HG02798 (cell line): ENCODE data around the gene PURB.
"Not testable (repeated sequence)": the region's sequence is repeated elsewhere in the genome, so short reads cannot be mapped to it uniquely, and the experiment has no call there.

Experiments used
- ATAC-seq: cut with Tn5 transposase; IDR thresholded peaks from one replicate; pipeline ENCODE4 v1.9.1; 2021; ENCODE audit warnings: mild to moderate bottlenecking; ENCODE audit not compliant: unreplicated experiment, poor library complexity

The PURB gene

GRCh38 chr7:44893710-44894234 is 8.4 kb upstream of the PURB start:
- ATAC-seq = no peak

- ATAC-seq = no peak
Observed at GRCh38 chr7:44891791-44892190, 6.5 kb upstream of the PURB start.

GRCh38 chr7:44891372-44891771 is 6.0 kb upstream of the PURB start:
- ATAC-seq = no peak

- no peak for ATAC-seq
Observed at GRCh38 chr7:44889086-44889781, 3.9 kb upstream of the PURB start.

GRCh38 chr7:44887293-44887692 is 2.0 kb upstream of the PURB start:
- no peak for ATAC-seq

GRCh38 chr7:44884621-44885393 is 523 bp downstream of the PURB start:
- peak; percentile 25 for ATAC-seq

GRCh38 chr7:44883961-44884620 is 1.2 kb downstream of the PURB start:
- ATAC-seq = no peak

- no peak for ATAC-seq
Observed at GRCh38 chr7:44882899-44883298, 2.4 kb downstream of the PURB start.

GRCh38 chr7:44881610-44882009 is 3.7 kb downstream of the PURB start:
- no peak for ATAC-seq

GRCh38 chr7:44881066-44881600 is 4.2 kb downstream of the PURB start:
- no peak for ATAC-seq

- no peak for ATAC-seq
Observed at GRCh38 chr7:44880317-44881018, 4.9 kb downstream of the PURB start.

- no peak for ATAC-seq
Observed at GRCh38 chr7:44876393-44876792, 8.9 kb downstream of the PURB start.

GRCh38 chr7:44875241-44875640 is 10.1 kb downstream of the PURB start:
- no peak for ATAC-seq

GRCh38 chr7:44872787-44873186 is 12.5 kb downstream of the PURB start:
- ATAC-seq = no peak

- not testable (repeated sequence) for ATAC-seq
Observed at GRCh38 chr7:44871918-44872317, 13.4 kb downstream of the PURB start.

GRCh38 chr7:44870780-44871179 is 14.6 kb downstream of the PURB start:
- ATAC-seq = not testable (repeated sequence)

- ATAC-seq = not testable (repeated sequence)
Observed at GRCh38 chr7:44870336-44870735, 15.0 kb downstream of the PURB start.

- ATAC-seq = no peak
Observed at GRCh38 chr7:44867073-44867995, 18.0 kb downstream of the PURB start.

- not testable (repeated sequence) for ATAC-seq
Observed at GRCh38 chr7:44861949-44862348, 23.4 kb downstream of the PURB start.
